ENCODE results near the gene ST6GALNAC4.

ST6GALNAC4 gene

GRCh38 chr9:127946728-127947127 is 29.9 kb upstream of the ST6GALNAC4 start:
- Histone ChIP-seq H3K4me1 (ENCODE audit: control extremely low read depth in 1 of 4, control insufficient read depth in 4 of 4, insufficient read depth in 4 of 4, low read length in 3 of 4) (peaks cover 0 to 22% (median 16%) of the 10 kb centered on the region in 4 experiments), H3K27ac (ENCODE audit: insufficient read depth in 1 of 2, low read depth in 1 of 2, low read length in 2 of 2, poor library complexity in 1 of 2, severe bottlenecking in 2 of 2) (no peak overlapping the region), H3K4me3 (ENCODE audit: control insufficient read depth in 1 of 7, extremely low read depth in 1 of 7, insufficient read depth in 4 of 7, low read depth in 2 of 7, low read length in 6 of 7) (no peak overlapping the region), H3K36me3 (ENCODE audit: control insufficient read depth in 4 of 4, insufficient read depth in 4 of 4, low read length in 3 of 4) (peaks cover 2 to 17% (median 10%) of the 10 kb centered on the region in 4 experiments), H3K9me3 (ENCODE audit: control extremely low read depth in 1 of 5, control insufficient read depth in 4 of 5, insufficient read depth in 2 of 5, low read depth in 1 of 5, low read length in 4 of 5) (no peaks in the 10 kb centered on the region), H3K27me3 (replicated peaks in 2 of 5; ENCODE audit: control insufficient read depth in 4 of 5, insufficient read depth in 5 of 5, low read length in 4 of 5) (no peaks in the 10 kb centered on the region)
- WGBS (ENCODE audit: insufficient coverage): 86% methylated on average over 2 of the region's 3 CpGs
- no peak for DNase-seq
- POLR2A ChIA-PET: no interaction called here
- CTCF ChIA-PET: interaction anchor here (1.0 to 14.2 kb wide), 4 partner anchors 13 to 171 kb away, joined by 3 to 245 read pairs (median 3); no protein-coding TSS in a partner anchor

DNA sequence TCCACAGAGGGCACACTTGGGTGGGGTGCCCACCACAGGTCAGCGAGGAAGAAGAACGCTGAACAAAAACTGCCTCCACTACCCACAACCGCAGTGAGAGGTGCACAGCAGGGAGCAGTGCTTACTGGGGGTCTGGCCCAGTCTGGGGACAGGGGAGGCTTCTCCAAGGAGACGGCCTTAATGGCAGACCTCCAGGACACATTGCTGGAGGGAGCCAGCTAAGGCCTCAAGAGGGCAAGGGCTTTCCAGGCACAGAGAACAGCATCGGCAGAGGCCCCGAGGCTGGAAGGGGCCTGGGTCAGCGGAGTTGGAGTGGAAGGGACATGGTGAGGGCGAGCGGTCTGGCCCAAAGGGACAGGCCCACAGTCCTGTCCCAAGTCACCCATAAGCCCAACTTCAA is 29.1 kb upstream of the ST6GALNAC4 start:
- no peak overlapping the region for H3K4me3 ChIP-seq (ENCODE audit: control insufficient read depth in 1 of 7, extremely low read depth in 1 of 7, insufficient read depth in 4 of 7, low read depth in 2 of 7, low read length in 6 of 7)
- no peaks in the 10 kb centered on the region for H3K9me3 ChIP-seq (ENCODE audit: control extremely low read depth in 1 of 5, control insufficient read depth in 4 of 5, insufficient read depth in 2 of 5, low read depth in 1 of 5, low read length in 4 of 5)
- ChIA-PET POLR2A (no interaction called here), CTCF (interaction anchor here (1.0 to 14.2 kb wide), 4 partner anchors 10 to 172 kb away, joined by 3 to 245 read pairs (median 26); no protein-coding TSS in a partner anchor)
- no peak for DNase-seq
- H3K27ac ChIP-seq (ENCODE audit: insufficient read depth in 1 of 2, low read depth in 1 of 2, low read length in 2 of 2, poor library complexity in 1 of 2, severe bottlenecking in 2 of 2): no peak overlapping the region
- H3K36me3 ChIP-seq (ENCODE audit: control insufficient read depth in 4 of 4, insufficient read depth in 4 of 4, low read length in 3 of 4): peaks cover 2 to 17% (median 10%) of the 10 kb centered on the region in 4 experiments
- WGBS (ENCODE audit: insufficient coverage): 100% methylated on average over 6 of the region's 9 CpGs
- H3K27me3 ChIP-seq (replicated peaks in 2 of 5; ENCODE audit: control insufficient read depth in 4 of 5, insufficient read depth in 5 of 5, low read length in 4 of 5): no peaks in the 10 kb centered on the region
- peaks cover 0 to 22% (median 16%) of the 10 kb centered on the region in 4 experiments for H3K4me1 ChIP-seq (ENCODE audit: control extremely low read depth in 1 of 4, control insufficient read depth in 4 of 4, insufficient read depth in 4 of 4, low read length in 3 of 4)

- Histone ChIP-seq H3K27ac (ENCODE audit: insufficient read depth in 1 of 2, low read depth in 1 of 2, low read length in 2 of 2, poor library complexity in 1 of 2, severe bottlenecking in 2 of 2) (no peak overlapping the region), H3K9me3 (ENCODE audit: control extremely low read depth in 1 of 5, control insufficient read depth in 4 of 5, insufficient read depth in 2 of 5, low read depth in 1 of 5, low read length in 4 of 5) (no peaks in the 10 kb centered on the region), H3K4me3 (ENCODE audit: control insufficient read depth in 1 of 7, extremely low read depth in 1 of 7, insufficient read depth in 4 of 7, low read depth in 2 of 7, low read length in 6 of 7) (no peak overlapping the region), H3K36me3 (ENCODE audit: control insufficient read depth in 4 of 4, insufficient read depth in 4 of 4, low read length in 3 of 4) (peaks cover 2 to 17% (median 10%) of the 10 kb centered on the region in 4 experiments), H3K4me1 (ENCODE audit: control extremely low read depth in 1 of 4, control insufficient read depth in 4 of 4, insufficient read depth in 4 of 4, low read length in 3 of 4) (peaks cover 0 to 22% (median 16%) of the 10 kb centered on the region in 4 experiments), H3K27me3 (replicated peaks in 2 of 5; ENCODE audit: control insufficient read depth in 4 of 5, insufficient read depth in 5 of 5, low read length in 4 of 5) (no peaks in the 10 kb centered on the region)
- DNase-seq: no peak
- 96% methylated on average over 21 of the region's 24 CpGs for WGBS (ENCODE audit: insufficient coverage)
- ChIA-PET POLR2A (no interaction called here), CTCF (interaction anchor here (1.1 to 14.2 kb wide), 4 partner anchors 10 to 172 kb away, joined by 3 to 245 read pairs (median 26); no protein-coding TSS in a partner anchor)
Measured at GRCh38 chr9:127945338-127945737, 28.5 kb upstream of the ST6GALNAC4 start.

DNA sequence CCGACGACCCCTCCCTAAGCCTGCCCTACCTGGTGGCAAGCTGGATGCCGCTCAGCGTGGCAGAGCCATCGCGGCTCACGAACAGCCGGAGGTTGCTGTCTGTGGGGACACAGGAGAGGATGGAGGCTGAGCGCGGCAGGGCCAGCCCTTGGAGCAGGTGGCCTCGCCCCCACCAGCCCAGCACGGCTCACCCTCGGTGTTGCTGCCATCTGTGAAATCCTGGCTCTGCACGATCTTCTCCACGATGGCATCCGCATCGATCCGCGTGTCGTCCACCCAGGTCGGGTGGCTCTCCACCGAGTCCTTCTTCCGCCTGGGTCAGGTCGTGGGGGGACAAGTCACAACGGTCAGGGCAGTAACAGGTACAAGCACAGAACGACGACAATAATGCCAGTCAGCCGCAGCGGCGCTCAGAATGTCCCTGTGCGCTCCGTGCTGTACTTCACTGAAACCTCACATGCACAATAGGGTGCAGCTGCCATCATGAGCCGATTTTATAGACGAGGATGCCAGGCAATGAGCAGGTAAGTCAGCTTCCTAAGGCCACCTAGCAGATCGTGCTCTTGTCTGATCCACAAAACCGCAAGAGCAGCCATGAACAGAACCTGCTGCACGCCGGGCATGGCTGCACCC is 27.9 kb upstream of the ST6GALNAC4 start:
- no peaks in the 10 kb centered on the region for H3K9me3 ChIP-seq (ENCODE audit: control extremely low read depth in 1 of 5, control insufficient read depth in 4 of 5, insufficient read depth in 2 of 5, low read depth in 1 of 5, low read length in 4 of 5)
- ChIA-PET POLR2A (interaction anchor here (0.6 to 1.0 kb wide), 2 partner anchors 51 to 164 kb away, joined by 3 read pairs; no protein-coding TSS in a partner anchor), CTCF (interaction anchor here (0.9 to 14.2 kb wide), 13 partner anchors 11 to 180 kb away, joined by 3 to 245 read pairs (median 7); no protein-coding TSS in a partner anchor)
- H3K36me3 ChIP-seq (ENCODE audit: control insufficient read depth in 4 of 4, insufficient read depth in 4 of 4, low read length in 3 of 4): peaks cover 2 to 17% (median 10%) of the 10 kb centered on the region in 4 experiments
- H3K27me3 ChIP-seq (replicated peaks in 2 of 5; ENCODE audit: control insufficient read depth in 4 of 5, insufficient read depth in 5 of 5, low read length in 4 of 5): no peaks in the 10 kb centered on the region
- no peak overlapping the region for H3K4me3 ChIP-seq (ENCODE audit: control insufficient read depth in 1 of 7, extremely low read depth in 1 of 7, insufficient read depth in 4 of 7, low read depth in 2 of 7, low read length in 6 of 7)
- DNase-seq: no peak
- WGBS (ENCODE audit: insufficient coverage): 96% methylated on average over 37 of the region's 38 CpGs
- H3K4me1 ChIP-seq (ENCODE audit: control extremely low read depth in 1 of 4, control insufficient read depth in 4 of 4, insufficient read depth in 4 of 4, low read length in 3 of 4): peaks cover 0 to 22% (median 15%) of the 10 kb centered on the region in 4 experiments
- H3K27ac ChIP-seq (ENCODE audit: insufficient read depth in 1 of 2, low read depth in 1 of 2, low read length in 2 of 2, poor library complexity in 1 of 2, severe bottlenecking in 2 of 2): no peak overlapping the region

DNA sequence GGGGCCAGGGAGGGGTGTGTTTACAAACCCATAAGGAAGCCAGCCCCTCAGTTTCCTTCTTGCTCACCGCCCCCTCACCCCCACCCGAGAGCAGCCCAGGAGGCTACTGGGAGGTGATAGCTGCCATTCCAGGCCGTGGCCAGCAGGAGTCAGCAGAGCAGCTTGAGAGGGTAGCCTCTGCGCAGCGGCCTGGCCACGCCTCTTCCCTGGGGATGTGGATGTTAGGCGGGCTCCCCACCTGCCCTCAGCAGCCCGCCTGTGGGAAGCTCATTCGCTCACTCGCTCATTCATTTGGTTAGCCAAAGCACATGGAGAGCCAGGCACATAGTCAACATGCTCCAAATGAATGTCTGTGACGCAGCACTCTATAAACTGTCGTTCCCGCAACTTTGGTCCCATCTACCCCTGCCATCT is 26.9 kb upstream of the ST6GALNAC4 start:
- H3K27me3 ChIP-seq (replicated peaks in 2 of 5; ENCODE audit: control insufficient read depth in 4 of 5, insufficient read depth in 5 of 5, low read length in 4 of 5): no peaks in the 10 kb centered on the region
- WGBS (ENCODE audit: insufficient coverage): 30% methylated on average over 11 of the region's 13 CpGs
- peaks cover 0 to 19% (median 12%) of the 10 kb centered on the region in 4 experiments for H3K4me1 ChIP-seq (ENCODE audit: control extremely low read depth in 1 of 4, control insufficient read depth in 4 of 4, insufficient read depth in 4 of 4, low read length in 3 of 4)
- POLR2A ChIA-PET: interaction anchor here (0.6 to 1.0 kb wide), 2 partner anchors 52 to 165 kb away, joined by 3 read pairs; no protein-coding TSS in a partner anchor
- peak overlapping the region in 2 of 7 experiments; percentile 23 to 55 for H3K4me3 ChIP-seq (ENCODE audit: control insufficient read depth in 1 of 7, extremely low read depth in 1 of 7, insufficient read depth in 4 of 7, low read depth in 2 of 7, low read length in 6 of 7)
- H3K36me3 ChIP-seq (ENCODE audit: control insufficient read depth in 4 of 4, insufficient read depth in 4 of 4, low read length in 3 of 4): peaks cover 2 to 17% (median 10%) of the 10 kb centered on the region in 4 experiments
- peak; percentile 85 to 94 (median 92) for DNase-seq
- H3K9me3 ChIP-seq (ENCODE audit: control extremely low read depth in 1 of 5, control insufficient read depth in 4 of 5, insufficient read depth in 2 of 5, low read depth in 1 of 5, low read length in 4 of 5): no peaks in the 10 kb centered on the region
- H3K27ac ChIP-seq (ENCODE audit: insufficient read depth in 1 of 2, low read depth in 1 of 2, low read length in 2 of 2, poor library complexity in 1 of 2, severe bottlenecking in 2 of 2): no peak overlapping the region
- CTCF ChIA-PET: interaction anchor here (0.8 to 14.2 kb wide), 27 partner anchors 9 to 203 kb away, joined by 3 to 245 read pairs (median 5); no protein-coding TSS in a partner anchor

GRCh38 chr9:127943011-127943662 is 26.3 kb upstream of the ST6GALNAC4 start:
- ChIA-PET POLR2A (no interaction called here), CTCF (interaction anchor here (0.7 to 14.2 kb wide), 30 partner anchors 8 to 204 kb away, joined by 3 to 245 read pairs (median 5); partner anchors contain the start of gene EEIG1)
- WGBS (ENCODE audit: insufficient coverage): 65% methylated on average over 12 of the region's 14 CpGs
- Histone ChIP-seq H3K27ac (ENCODE audit: insufficient read depth in 1 of 2, low read depth in 1 of 2, low read length in 2 of 2, poor library complexity in 1 of 2, severe bottlenecking in 2 of 2) (no peak overlapping the region), H3K36me3 (ENCODE audit: control insufficient read depth in 4 of 4, insufficient read depth in 4 of 4, low read length in 3 of 4) (peaks cover 2 to 17% (median 10%) of the 10 kb centered on the region in 4 experiments), H3K4me3 (ENCODE audit: control insufficient read depth in 1 of 7, extremely low read depth in 1 of 7, insufficient read depth in 4 of 7, low read depth in 2 of 7, low read length in 6 of 7) (peak overlapping the region in 2 of 7 experiments; percentile 23 to 55), H3K9me3 (ENCODE audit: control extremely low read depth in 1 of 5, control insufficient read depth in 4 of 5, insufficient read depth in 2 of 5, low read depth in 1 of 5, low read length in 4 of 5) (no peaks in the 10 kb centered on the region), H3K27me3 (replicated peaks in 2 of 5; ENCODE audit: control insufficient read depth in 4 of 5, insufficient read depth in 5 of 5, low read length in 4 of 5) (no peaks in the 10 kb centered on the region), H3K4me1 (ENCODE audit: control extremely low read depth in 1 of 4, control insufficient read depth in 4 of 4, insufficient read depth in 4 of 4, low read length in 3 of 4) (peaks cover 0 to 19% (median 13%) of the 10 kb centered on the region in 4 experiments)
- no peak for DNase-seq

Measured in common myeloid progenitor, CD34-positive (primary cell).